ENCODE results near the gene RAP1GAP2. TPM values are rescaled to one million over a fixed set of nuclear protein-coding genes. Genes with fewer than 3 reads are reported as not detected.

The RAP1GAP2 gene
- total and polyA plus RNA-seq, 10 donors, result 1.2 to 32.7 (median 14.1) TPM

DNA sequence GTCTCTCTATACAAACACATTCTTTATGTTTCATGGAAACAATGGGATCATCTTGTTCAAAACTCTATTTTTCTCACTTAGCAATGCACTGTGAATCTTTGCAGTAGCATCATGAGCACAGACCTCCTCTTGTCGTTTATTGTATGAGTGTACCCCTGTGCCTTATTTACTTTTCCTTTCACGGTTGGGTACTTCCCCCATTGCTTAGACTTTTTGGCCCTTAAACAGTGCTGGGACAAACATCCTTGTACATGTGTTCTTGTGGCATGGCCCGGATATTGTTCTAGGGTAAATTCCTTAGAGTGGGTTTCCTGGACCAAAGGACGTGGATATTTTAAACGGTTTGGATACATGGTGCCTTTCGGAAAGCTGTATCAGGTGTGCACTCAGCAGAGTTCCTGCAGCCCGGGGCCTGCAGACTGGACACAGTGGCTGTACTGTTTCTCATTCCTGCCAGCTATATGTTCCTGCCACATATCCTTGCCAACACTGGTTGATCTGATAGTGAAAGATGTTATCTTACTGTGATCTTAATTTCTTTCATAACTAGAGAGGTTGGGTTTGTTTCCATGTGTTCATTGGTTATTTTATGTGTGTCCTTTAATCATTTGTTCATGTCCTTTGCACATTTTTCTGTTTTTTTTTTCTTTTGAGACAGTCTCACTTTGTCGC is 156.1 kb downstream of the RAP1GAP2 start:
- no peak overlapping the region for H3K4me3 ChIP-seq
- DNase-seq, result peak; percentile 17
- TF ChIP-seq POLR2AphosphoS5 (IDR thresholded peaks at IDR 0.05) (no peak), POLR2A (IDR thresholded peaks at IDR 0.05) (no peak)
- TF ChIP-seq, protein P1, sequence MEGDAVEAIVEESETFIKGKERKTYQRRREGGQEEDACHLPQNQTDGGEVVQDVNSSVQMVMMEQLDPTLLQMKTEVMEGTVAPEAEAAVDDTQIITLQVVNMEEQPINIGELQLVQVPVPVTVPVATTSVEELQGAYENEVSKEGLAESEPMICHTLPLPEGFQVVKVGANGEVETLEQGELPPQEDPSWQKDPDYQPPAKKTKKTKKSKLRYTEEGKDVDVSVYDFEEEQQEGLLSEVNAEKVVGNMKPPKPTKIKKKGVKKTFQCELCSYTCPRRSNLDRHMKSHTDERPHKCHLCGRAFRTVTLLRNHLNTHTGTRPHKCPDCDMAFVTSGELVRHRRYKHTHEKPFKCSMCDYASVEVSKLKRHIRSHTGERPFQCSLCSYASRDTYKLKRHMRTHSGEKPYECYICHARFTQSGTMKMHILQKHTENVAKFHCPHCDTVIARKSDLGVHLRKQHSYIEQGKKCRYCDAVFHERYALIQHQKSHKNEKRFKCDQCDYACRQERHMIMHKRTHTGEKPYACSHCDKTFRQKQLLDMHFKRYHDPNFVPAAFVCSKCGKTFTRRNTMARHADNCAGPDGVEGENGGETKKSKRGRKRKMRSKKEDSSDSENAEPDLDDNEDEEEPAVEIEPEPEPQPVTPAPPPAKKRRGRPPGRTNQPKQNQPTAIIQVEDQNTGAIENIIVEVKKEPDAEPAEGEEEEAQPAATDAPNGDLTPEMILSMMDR (IDR thresholded peaks at IDR 0.05 in 8 of 11, conservative IDR thresholded peaks at IDR 0.05 in 3 of 11), result no peak
- intact Hi-C loops (cut with DNase I; ENCODE audit: low total_unique reads), result no loop called here
- no peaks in the 10 kb centered on the region for H3K9me3 ChIP-seq
- no peak overlapping the region for H3K27ac ChIP-seq
- H3K27me3 ChIP-seq (replicated peaks in 1 of 7), result peaks cover 0 to 19% (median 0%) of the 10 kb centered on the region in 7 donors
- peaks cover 0 to 15% (median 6%) of the 10 kb centered on the region in 6 donors for H3K4me1 ChIP-seq
- no peaks in the 10 kb centered on the region for H3K36me3 ChIP-seq
- WGBS, 5 donors, result 69 to 83% (median 78%) methylated on average over 8 of the region's 8 CpGs

DNA sequence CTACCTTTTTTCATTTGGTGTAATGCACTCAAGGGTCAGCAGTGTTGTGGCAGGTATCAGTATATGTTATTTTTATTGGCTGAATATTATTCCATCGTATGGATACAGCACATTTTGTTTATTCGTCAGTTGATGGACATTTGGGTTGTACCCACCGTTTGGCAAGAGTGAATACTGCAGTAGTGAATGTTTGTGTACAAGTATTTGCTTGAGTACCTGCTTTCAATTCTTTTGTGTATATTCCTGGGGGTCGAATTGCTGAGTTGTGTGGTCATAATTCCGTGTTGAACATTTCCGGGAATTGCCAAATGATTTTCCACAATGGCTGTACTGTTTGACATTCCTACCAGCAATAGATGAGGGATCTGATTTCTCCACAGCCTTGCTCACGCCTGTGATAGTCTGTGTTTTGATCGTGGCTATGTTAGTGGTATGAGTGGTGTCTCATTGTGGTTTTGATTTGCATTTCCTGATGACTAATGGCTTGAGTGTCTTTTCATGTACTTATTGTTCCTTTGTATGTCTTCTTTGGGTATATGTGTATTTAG is 158.7 kb downstream of the RAP1GAP2 start:
- no peak for TF ChIP-seq POLR2AphosphoS5 (IDR thresholded peaks at IDR 0.05)
- TF ChIP-seq, protein P1 (IDR thresholded peaks at IDR 0.05 in 8 of 11, conservative IDR thresholded peaks at IDR 0.05 in 3 of 11), result no peak
- TF ChIP-seq POLR2A (IDR thresholded peaks at IDR 0.05), result no peak
- no peak for DNase-seq
- no peaks in the 10 kb centered on the region for H3K9me3 ChIP-seq
- peaks cover 0 to 15% (median 0%) of the 10 kb centered on the region in 7 donors for H3K27me3 ChIP-seq (replicated peaks in 1 of 7)
- peaks cover 0 to 15% (median 6%) of the 10 kb centered on the region in 6 donors for H3K4me1 ChIP-seq
- H3K36me3 ChIP-seq, result no peaks in the 10 kb centered on the region
- no peak overlapping the region for H3K4me3 ChIP-seq
- intact Hi-C loops (cut with DNase I; ENCODE audit: low total_unique reads), result no loop called here
- H3K27ac ChIP-seq, result no peak overlapping the region
- 54 to 68% (median 57%) methylated on average over 8 of the region's 8 CpGs for WGBS, 5 donors

DNA sequence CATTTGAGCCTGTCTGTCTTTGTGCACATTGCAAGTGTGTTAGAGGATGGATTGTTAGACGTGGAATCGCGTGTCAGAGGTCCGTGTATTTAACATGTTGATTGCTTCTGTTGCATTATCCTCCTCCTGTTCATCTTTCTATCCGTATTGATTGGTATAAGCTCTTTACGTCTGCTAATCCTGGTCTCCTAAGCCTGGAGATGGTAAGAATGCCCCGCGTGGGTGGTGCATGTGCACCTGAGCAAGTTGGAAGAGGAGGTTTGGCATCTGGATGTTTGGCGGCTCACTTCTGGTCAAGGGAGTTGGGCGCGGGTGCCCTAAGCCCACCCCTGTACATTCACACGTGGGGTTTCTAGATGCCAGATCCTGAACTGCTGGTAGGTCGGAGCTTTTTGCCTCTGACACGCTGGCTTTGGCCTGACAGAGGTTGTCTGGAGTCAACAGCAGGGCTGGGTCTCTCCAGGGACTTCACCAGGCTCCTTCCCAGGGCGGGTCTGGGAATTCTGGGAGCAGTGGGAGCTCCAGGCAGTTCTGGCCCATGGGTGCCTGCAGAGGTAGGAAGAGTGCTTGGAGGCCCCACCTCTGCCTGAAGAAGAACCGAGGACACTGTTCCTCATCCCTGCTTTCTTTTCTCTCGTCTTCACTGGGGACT is 159.8 kb downstream of the RAP1GAP2 start:
- WGBS, 5 donors, result 86 to 92% (median 92%) methylated on average over 17 of the region's 17 CpGs
- H3K4me3 ChIP-seq, result no peak overlapping the region
- peak; percentile 52 for DNase-seq

More for the DNA sequence above, 159.8 kb downstream of the RAP1GAP2 start:
- no peak overlapping the region for H3K27ac ChIP-seq
- intact Hi-C loops (cut with DNase I; ENCODE audit: low total_unique reads), result no loop called here
- peaks cover 0 to 15% (median 6%) of the 10 kb centered on the region in 6 donors for H3K4me1 ChIP-seq
- no peaks in the 10 kb centered on the region for H3K36me3 ChIP-seq
- H3K9me3 ChIP-seq, result no peaks in the 10 kb centered on the region
- peaks cover 0 to 15% (median 0%) of the 10 kb centered on the region in 7 donors for H3K27me3 ChIP-seq (replicated peaks in 1 of 7)
- TF ChIP-seq POLR2AphosphoS5 (IDR thresholded peaks at IDR 0.05), result no peak
- TF ChIP-seq, protein P1 (IDR thresholded peaks at IDR 0.05 in 8 of 11, conservative IDR thresholded peaks at IDR 0.05 in 3 of 11), result no peak
- no peak for TF ChIP-seq POLR2A (IDR thresholded peaks at IDR 0.05)

All from spleen (tissue), 11 donors.